Skeletal muscle cell (primary cell): ENCODE data around the gene HOXD11.

Experiments
- DNase-seq: peaks from one replicate; pipeline ENCODE4 v3.0.0-alpha.2; 2010; ENCODE audit warnings: low read depth
- H3K4me3 ChIP-seq: 2 replicates; pipeline ENCODE4 v1.5.1; 2011; ENCODE audit warnings: low read depth, mild to moderate bottlenecking, control low read depth, low read length, moderate library complexity

Gene HOXD11

GRCh38 chr2:176128172-176128981 lies 21.3 kb downstream of the HOXD11 start:
- no peak for DNase-seq
- peak overlapping the region; percentile 48 for H3K4me3 ChIP-seq

DNA sequence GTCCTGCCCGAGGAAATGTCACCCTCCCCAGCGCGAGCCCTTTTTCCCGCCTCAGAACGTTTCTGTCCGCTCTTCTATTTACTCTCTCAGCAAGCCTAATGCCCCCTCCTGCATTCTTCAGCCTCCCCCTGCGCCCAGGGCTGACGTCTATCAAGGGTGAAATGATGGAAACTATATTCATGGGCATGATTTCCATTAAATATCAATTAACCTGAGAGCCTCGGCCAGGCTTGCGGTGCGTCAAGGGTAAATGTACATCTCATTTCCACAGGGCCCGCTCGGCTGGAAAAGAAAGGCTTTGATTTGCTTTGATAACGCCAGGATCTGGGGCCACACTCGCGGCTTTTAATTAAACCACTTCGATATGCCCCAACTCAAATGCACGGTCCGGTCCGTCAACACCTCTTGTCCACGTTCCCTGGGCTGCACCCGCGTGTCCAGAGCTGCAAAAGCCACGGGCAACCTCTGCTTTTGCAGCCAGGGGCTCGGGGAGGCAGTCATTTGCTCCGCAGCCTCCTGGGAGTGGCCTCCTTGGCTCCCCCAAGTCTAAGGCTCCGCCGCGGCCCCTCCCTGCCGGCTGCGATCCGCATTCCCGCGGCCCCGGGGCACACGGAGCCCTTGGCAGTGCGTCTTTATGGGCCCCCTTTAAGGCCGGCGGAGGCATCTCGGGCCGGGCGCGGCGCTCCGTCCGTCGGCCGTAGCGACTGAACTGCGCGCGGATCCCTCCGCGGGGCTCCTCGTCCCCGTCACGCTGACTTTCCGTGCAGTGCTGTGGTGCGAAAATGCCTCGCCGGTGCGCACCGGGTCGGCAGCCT lies 22.1 kb downstream of the HOXD11 start, which contains the start of gene HOXD8:
HOXD8 (plus strand) TSS at position 724 of the 815 bp plus-strand sequence. CDS start 662 bp downstream, outside the sequence.
- peak; percentile 73 for DNase-seq
- H3K4me3 ChIP-seq = peak within 1 kb of the TSS; percentile 48

DNA sequence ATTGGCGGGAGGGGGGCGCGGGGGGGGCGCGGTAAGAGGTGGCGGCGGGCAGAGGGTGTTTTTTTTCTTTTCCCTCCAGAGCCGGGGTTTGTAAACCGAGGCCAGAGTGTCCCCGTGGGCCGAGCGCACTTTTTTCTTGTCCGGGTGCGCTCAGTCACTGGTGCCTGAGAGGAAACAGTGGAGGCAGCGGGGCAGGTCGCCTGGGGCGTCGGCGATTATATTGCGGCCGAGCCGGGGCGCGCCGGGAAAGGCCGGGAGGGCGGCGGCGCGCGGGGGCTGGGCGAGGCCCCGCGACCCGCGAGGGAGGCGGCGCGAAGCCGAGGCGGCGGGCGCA lies 22.7 kb downstream of the HOXD11 start:
- DNase-seq = no peak
- H3K4me3 ChIP-seq = peak overlapping the region; percentile 48

GRCh38 chr2:176130147-176130956 lies 23.3 kb downstream of the HOXD11 start:
- peak overlapping the region; percentile 48 for H3K4me3 ChIP-seq
- DNase-seq = no peak

DNA sequence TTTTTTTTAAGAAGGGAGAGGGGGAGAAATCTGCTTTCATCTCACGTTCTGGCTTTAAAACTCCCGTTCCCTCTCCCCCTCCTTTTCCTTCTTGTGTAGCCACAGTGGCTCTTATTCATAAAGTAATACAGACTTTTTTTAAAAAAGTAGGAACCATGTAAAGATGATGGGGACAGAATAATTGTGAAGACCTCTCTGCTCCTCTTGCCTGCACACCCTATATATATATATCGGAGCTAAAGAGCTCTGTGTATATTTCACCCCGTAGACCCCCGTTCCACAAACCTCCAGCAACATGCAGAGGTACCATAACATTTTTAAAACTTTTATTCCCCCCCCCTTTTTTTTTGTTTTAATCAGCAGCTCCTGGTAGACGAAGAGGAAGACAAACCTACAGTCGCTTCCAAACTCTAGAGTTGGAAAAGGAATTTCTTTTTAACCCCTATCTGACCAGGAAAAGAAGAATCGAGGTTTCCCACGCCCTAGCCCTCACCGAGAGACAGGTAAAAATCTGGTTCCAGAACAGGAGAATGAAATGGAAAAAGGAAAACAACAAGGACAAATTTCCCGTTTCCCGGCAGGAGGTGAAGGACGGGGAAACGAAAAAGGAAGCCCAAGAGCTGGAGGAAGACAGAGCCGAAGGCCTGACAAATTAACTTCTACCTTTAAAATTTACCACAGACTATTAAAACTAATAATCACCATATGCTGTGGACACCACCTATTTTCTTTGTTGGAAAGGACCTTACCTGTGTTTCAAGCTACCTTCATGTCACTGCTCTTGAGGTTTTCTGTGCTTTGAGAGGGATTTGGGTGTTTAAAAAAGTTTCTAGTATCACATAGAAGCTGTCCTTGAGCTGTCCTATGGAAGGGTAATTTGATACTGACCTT lies 24.1 kb downstream of the HOXD11 start:
- H3K4me3 ChIP-seq = peak overlapping the region; percentile 48
- DNase-seq = no peak

GRCh38 chr2:176131848-176132158 lies 24.7 kb downstream of the HOXD11 start:
- H3K4me3 ChIP-seq = peak overlapping the region; percentile 48
- DNase-seq = no peak

DNA sequence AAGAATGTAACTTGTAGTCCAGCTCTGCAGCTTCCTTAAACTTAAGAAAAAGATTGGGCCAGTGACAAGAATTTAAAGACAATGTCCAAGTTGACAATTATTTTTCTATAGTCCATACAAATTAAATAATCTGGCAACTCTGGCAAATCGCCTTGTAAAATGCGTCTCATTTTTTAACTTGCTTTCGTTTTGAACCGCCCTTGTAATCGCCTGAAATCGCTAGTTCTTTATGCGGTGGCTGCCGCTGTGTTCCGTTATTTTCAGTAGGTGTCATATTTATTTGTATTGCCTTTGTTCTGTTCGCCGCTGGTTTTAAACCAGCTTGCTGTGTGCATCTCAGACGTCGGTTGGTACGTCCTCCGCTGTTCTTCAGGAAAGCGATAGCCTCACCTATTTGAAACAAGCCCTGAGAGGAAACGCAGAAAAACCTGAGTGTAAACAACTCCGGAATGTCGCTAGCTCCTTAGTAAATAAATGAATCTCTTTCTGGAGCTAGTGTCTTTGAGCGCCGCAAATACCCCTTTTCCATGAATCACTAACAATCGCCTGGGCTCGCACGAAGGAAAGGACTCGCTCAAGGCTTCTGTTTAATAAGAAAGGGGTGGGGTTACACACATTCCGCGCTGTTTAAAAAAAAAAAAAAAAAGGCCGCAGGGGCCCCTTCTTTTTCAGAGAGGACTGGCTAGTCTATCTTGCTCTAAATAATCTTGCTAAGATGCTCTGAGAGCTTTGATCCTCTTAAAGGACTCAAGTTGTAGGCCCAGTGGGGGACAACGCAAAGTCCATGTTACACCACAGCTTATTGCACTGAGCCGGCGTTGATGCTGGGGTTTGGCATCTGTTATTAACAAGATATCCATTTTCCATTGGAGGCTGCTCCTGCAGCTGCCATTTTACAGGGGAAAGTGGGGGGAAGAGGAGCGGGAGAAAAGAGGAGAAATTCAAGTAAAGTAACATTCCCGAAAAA lies 25.4 kb downstream of the HOXD11 start:
- no peak for DNase-seq
- peak overlapping the region; percentile 14 for H3K4me3 ChIP-seq

DNA sequence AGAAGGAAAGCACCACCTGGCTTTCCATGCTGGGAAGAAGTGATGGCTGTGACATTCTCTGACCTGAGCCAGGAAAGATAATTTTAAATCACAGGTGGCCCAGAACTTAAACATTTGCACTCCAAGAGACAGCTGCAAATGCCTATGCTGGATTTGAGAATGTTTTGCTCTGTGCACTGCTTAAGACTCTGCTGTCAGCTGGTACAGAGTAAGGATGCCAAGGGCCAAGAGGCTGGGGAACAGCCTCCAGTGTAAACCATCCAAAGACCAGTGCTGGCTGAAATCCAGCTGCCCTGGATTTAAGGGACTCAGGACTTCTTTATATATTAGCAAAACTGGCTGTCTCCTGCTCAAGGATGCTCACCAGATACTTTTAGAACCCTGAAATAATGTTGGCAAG lies 26.3 kb downstream of the HOXD11 start:
- no peak overlapping the region for H3K4me3 ChIP-seq
- no peak for DNase-seq

DNA sequence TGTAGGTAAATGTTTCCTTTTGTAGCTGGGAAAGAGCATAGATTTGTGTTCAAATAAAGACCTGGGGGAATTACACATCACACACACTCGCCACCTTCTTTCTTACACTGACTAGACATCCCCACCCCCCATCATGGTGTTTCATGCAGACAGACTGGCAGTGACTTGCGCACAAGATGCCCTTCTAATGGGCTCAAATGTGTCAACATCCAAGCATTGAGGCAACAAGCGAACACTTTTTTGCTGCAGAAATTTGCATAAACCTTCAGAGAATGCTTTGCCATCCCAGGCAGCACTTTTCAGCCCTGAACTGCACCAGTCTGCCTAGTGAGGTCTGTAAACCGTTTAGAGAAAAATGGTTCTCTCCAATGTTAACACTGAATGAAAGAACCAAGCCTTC lies 27.0 kb downstream of the HOXD11 start:
- no peak for DNase-seq

DNA sequence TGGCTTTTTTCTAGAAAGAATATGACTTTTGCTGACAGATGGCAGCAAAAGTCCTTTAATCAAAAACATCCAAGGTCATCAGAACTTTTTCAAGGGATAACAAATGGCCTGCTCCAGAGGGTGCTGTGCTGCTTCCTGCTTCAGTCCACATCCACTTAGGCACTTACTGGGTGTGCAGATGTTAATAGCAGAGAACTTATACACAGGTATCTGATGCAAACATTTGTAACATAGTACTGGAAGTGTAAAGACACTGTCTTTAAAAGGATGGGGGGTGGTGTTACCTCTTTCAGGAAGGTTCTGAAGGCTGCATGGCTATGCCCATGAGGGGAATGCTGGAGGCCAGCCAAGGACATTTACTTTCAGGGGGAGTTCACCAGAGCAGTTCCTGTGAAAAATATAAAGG lies 28.0 kb downstream of the HOXD11 start:
- H3K4me3 ChIP-seq = no peak overlapping the region

More for the DNA sequence above, 27.0 kb downstream of the HOXD11 start:
- no peak overlapping the region for H3K4me3 ChIP-seq

GRCh38 chr2:176136374-176137251 lies 29.5 kb downstream of the HOXD11 start:
- DNase-seq = no peak

More for the DNA sequence above, 28.0 kb downstream of the HOXD11 start:
- no peak for DNase-seq

DNA sequence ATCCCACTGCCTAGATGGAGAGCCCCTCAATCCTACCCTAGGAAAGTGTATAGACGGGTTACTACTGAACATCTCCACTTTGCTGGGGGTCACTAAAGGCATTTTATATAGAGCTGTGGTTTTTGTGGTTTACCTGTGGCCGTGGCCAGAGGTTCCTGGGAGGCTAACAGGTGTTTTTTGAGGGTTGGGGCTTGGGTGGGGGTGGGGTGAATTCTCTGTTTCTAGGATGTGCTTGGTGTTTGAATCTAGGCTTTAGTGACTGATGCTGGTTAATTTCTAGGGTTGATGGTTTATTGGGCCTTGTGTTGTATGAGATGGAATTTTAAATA lies 30.1 kb downstream of the HOXD11 start:
- no peak for DNase-seq
- H3K4me3 ChIP-seq = peak overlapping the region; percentile 68

More at GRCh38 chr2:176136374-176137251, 29.5 kb downstream of the HOXD11 start:
- peak overlapping the region; percentile 68 for H3K4me3 ChIP-seq

DNA sequence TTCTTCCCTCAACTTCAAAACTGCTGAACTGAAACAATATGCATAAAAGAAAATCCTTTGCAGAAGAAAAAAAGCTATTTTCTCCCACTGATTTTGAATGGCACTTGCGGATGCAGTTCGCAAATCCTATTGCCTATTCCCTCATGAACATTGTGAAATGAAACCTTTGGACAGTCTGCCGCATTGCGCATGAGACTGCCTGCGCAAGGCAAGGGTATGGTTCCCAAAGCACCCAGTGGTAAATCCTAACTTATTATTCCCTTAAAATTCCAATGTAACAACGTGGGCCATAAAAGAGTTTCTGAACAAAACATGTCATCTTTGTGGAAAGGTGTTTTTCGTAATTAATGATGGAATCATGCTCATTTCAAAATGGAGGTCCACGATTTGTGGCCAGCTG lies 30.8 kb downstream of the HOXD11 start:
- no peak for DNase-seq
- H3K4me3 ChIP-seq = peak overlapping the region; percentile 68

- H3K4me3 ChIP-seq = peak overlapping the region; percentile 68
Observed at GRCh38 chr2:176138526-176138922, 31.4 kb downstream of the HOXD11 start.

DNA sequence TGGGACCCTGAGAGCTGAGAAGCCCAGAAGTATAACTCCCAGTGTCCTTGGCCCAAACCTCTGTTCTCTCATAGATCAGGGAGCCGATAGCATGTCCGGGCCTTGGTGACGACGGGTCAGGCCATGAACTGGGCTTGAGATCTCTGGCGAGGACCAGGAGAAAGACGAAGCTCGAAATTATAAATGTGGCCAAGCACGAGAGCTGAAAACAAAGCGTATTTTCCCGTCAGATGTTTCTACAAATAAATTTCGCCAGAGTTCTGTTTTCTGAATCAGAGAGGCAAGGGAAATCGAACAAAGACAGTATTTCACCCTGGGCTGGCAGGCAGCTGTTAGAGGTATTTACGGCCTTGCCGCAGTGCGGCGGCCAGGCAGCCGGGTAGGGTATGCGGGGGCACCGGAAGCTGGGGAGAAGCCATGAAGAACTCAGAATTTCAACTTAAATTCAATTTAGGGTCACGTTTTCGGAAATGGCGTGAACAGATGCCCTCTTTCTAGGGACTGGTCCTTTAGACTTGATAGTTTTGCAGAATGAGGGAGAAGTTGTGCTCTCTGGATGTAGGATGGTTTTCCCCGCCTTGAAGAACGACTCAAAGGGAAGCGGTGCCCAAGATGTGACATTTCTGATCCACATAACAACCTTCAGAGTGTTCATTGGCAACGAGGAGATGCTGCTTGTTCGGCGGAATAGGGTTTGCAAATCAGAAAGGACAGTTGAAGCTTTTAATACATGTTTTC lies 32.0 kb downstream of the HOXD11 start:
- no peak for DNase-seq
- peak overlapping the region; percentile 68 for H3K4me3 ChIP-seq

More at GRCh38 chr2:176138526-176138922, 31.4 kb downstream of the HOXD11 start:
- no peak for DNase-seq
